ENCODE results near the gene NFIB. TPM values are rescaled to one million over a fixed set of nuclear protein-coding genes. Genes with fewer than 3 reads are reported as not detected.

Gene NFIB
- total RNA-seq, 1 experiment from 2014 or later: 14.3 TPM

GRCh38 chr9:14140096-14140697 lies 173.7 kb downstream of the NFIB start:
- H3K23ac ChIP-seq (ENCODE audit: insufficient read length, low read depth, low read length): no peak overlapping the region
- no peaks in the 10 kb centered on the region for H3K79me1 ChIP-seq (ENCODE audit: insufficient read depth, low read depth, low read length, poor library complexity, severe bottlenecking)
- H3K27ac ChIP-seq (ENCODE audit: insufficient read length, low read depth, low read length): no peak overlapping the region
- H2BK12ac ChIP-seq (ENCODE audit: insufficient read length, low read depth, low read length): no peak overlapping the region
- H3T11ph ChIP-seq (ENCODE audit: low read length): no peak overlapping the region
- H3K4me1 ChIP-seq (ENCODE audit: insufficient read depth, low read length): no peaks in the 10 kb centered on the region
- no peak overlapping the region for H2BK120ac ChIP-seq (ENCODE audit: low read depth, low read length, poor library complexity, severe bottlenecking)
- no peak overlapping the region for H2BK5ac ChIP-seq (ENCODE audit: insufficient read length, low read length)
- no peak overlapping the region for H4K91ac ChIP-seq (ENCODE audit: insufficient read length, low read depth, low read length)
- H3K56ac ChIP-seq (ENCODE audit: insufficient read length, low read depth, low read length): no peak overlapping the region
- H4K8ac ChIP-seq (replicated peaks; ENCODE audit: insufficient read length, low read depth, low read length): no peak overlapping the region
- no peaks in the 10 kb centered on the region for H3K79me2 ChIP-seq (ENCODE audit: insufficient read depth, low read length)
- H2AFZ ChIP-seq (ENCODE audit: low read length): no peak overlapping the region
- no peak overlapping the region for H4K5ac ChIP-seq (ENCODE audit: insufficient read length, low read depth, low read length)
- H3K4me2 ChIP-seq (ENCODE audit: insufficient read depth, insufficient read length, low read length): no peak overlapping the region
- Mint-ChIP-seq H3K36me3 (ENCODE audit: insufficient read depth in 1 of 3, low read depth in 3 of 3) (peaks cover 0 to 6% (median 5%) of the 10 kb centered on the region in 3 experiments; a peak in 4 of 7 replicates), H3K27ac (no peak overlapping the region), H3K4me3 (no peak overlapping the region), H3K9me3 (no peaks in the 10 kb centered on the region), H3K4me1 (peaks cover 0 to 3% of the 10 kb centered on the region in 2 experiments; a peak in 2 of 4 replicates), H3K27me3 (ENCODE audit: low read depth) (no peaks in the 10 kb centered on the region)
- DNase-seq: no peak
- no peak overlapping the region for H2AK5ac ChIP-seq (ENCODE audit: insufficient read length, low read length)
- no peak overlapping the region for H3K14ac ChIP-seq (ENCODE audit: insufficient read depth, low read length)
- no peak overlapping the region for H3K9ac ChIP-seq (ENCODE audit: extremely low read depth, insufficient read length, low read length)
- H2BK15ac ChIP-seq (ENCODE audit: low read depth, low read length): no peak overlapping the region
- H3K27me3 ChIP-seq (ENCODE audit: insufficient read depth, low read length): no peaks in the 10 kb centered on the region
- no peak overlapping the region for H3K18ac ChIP-seq (ENCODE audit: insufficient read length, low read depth, low read length)
- H3K4ac ChIP-seq (ENCODE audit: low read depth, low read length): no peak overlapping the region
- no peak overlapping the region for H2BK20ac ChIP-seq (ENCODE audit: low read depth, low read length, poor library complexity, severe bottlenecking)
- no peaks in the 10 kb centered on the region for H3K23me2 ChIP-seq (ENCODE audit: insufficient read length, low read depth, low read length, poor library complexity, severe bottlenecking)
- H4K20me1 ChIP-seq (ENCODE audit: control insufficient read depth, insufficient read depth, insufficient read length): no peaks in the 10 kb centered on the region
- no peak for TF ChIP-seq CTCF (conservative IDR thresholded peaks at IDR 0.05)
- H3K9me3 ChIP-seq (ENCODE audit: control insufficient read depth, low read depth, low read length): no peaks in the 10 kb centered on the region

All from H9 (cell line).